Stimulated activated naive CD8-positive, alpha-beta T cell treated with anti-CD3 and anti-CD28 coated beads, Interleukin-15, Interleukin-2, amounts not matched to agents 100 ng/mL and 50 ng/mL, for 24 hours (primary cell): Measurements from ENCODE around the gene KRTAP10-12.
"Not testable (repeated sequence)": the region's sequence is repeated elsewhere in the genome, so short reads cannot be mapped to it uniquely, and the experiment has no call there.

Source experiments
- H3K27ac Mint-ChIP-seq: one replicate; pipeline ENCODE4 v1.8.0; 2021; ENCODE audit warnings: mild to moderate bottlenecking, mixed read lengths
- H3K27me3 Mint-ChIP-seq: one replicate; pipeline ENCODE4 v1.8.0; 2021; ENCODE audit warnings: mixed read lengths
- H3K36me3 Mint-ChIP-seq: one replicate; pipeline ENCODE4 v1.8.0; 2021; ENCODE audit warnings: low read depth, mixed read lengths
- H3K4me1 Mint-ChIP-seq: one replicate; pipeline ENCODE4 v1.8.0; 2021; ENCODE audit warnings: low read depth, mixed read lengths
- H3K4me3 Mint-ChIP-seq: one replicate; pipeline ENCODE4 v1.8.0; 2021; ENCODE audit warnings: mild to moderate bottlenecking, mixed read lengths
- H3K9me3 Mint-ChIP-seq: one replicate; pipeline ENCODE4 v1.8.0; 2021; ENCODE audit warnings: mixed read lengths

KRTAP10-12 gene

GRCh38 chr21:44697172-44697810 is at the start of gene KRTAP10-12:
Gene KRTAP10-12, plus strand, starts transcription at chr21:44697172. Its CDS starts 30 bp downstream, at chr21:44697202.
- not testable (repeated sequence) for H3K4me3 Mint-ChIP-seq, H3K36me3 Mint-ChIP-seq, H3K4me1 Mint-ChIP-seq, H3K27ac Mint-ChIP-seq, H3K9me3 Mint-ChIP-seq
- H3K27me3 Mint-ChIP-seq: peaks cover 52% of the 10 kb centered on the region

GRCh38 chr21:44647222-44647552 is 49.8 kb upstream of the KRTAP10-12 start:
- Mint-ChIP-seq H3K27ac (no peak overlapping the region), H3K27me3 (no peaks in the 10 kb centered on the region), H3K4me1 (no peaks in the 10 kb centered on the region), H3K36me3 (peaks cover 10% of the 10 kb centered on the region), H3K9me3 (peaks cover 28% of the 10 kb centered on the region), H3K4me3 (no peak overlapping the region)

GRCh38 chr21:44648557-44649311 is 48.2 kb upstream of the KRTAP10-12 start:
- H3K9me3 Mint-ChIP-seq: peaks cover 15% of the 10 kb centered on the region

GRCh38 chr21:44649521-44650100 is 47.4 kb upstream of the KRTAP10-12 start:
- H3K36me3 Mint-ChIP-seq: peaks cover 5% of the 10 kb centered on the region
- H3K4me3 Mint-ChIP-seq: no peak overlapping the region
- peaks cover 11% of the 10 kb centered on the region for H3K4me1 Mint-ChIP-seq
- no peaks in the 10 kb centered on the region for H3K27me3 Mint-ChIP-seq
- peaks cover 6% of the 10 kb centered on the region for H3K9me3 Mint-ChIP-seq
- no peak overlapping the region for H3K27ac Mint-ChIP-seq

More at GRCh38 chr21:44648557-44649311, 48.2 kb upstream of the KRTAP10-12 start:
- H3K36me3 Mint-ChIP-seq: peaks cover 10% of the 10 kb centered on the region
- peaks cover 2% of the 10 kb centered on the region for H3K4me1 Mint-ChIP-seq
- H3K27me3 Mint-ChIP-seq: no peaks in the 10 kb centered on the region
- H3K4me3 Mint-ChIP-seq: no peak overlapping the region
- no peak overlapping the region for H3K27ac Mint-ChIP-seq

- peaks cover 18% of the 10 kb centered on the region for H3K4me1 Mint-ChIP-seq
- no peaks in the 10 kb centered on the region for H3K9me3 Mint-ChIP-seq
- H3K27ac Mint-ChIP-seq: no peak overlapping the region
- H3K36me3 Mint-ChIP-seq: no peaks in the 10 kb centered on the region
- no peak overlapping the region for H3K4me3 Mint-ChIP-seq
- H3K27me3 Mint-ChIP-seq: no peaks in the 10 kb centered on the region
These were observed 46.6 kb upstream of the KRTAP10-12 start for GRCh38 chr21:44650265-44650972.

GRCh38 chr21:44650973-44651675 is 45.8 kb upstream of the KRTAP10-12 start:
- Mint-ChIP-seq H3K27me3 (no peaks in the 10 kb centered on the region), H3K36me3 (peaks cover 1% of the 10 kb centered on the region), H3K4me3 (no peak overlapping the region), H3K4me1 (peaks cover 24% of the 10 kb centered on the region), H3K27ac (no peak overlapping the region), H3K9me3 (peaks cover 3% of the 10 kb centered on the region)

- Mint-ChIP-seq H3K27ac (no peak overlapping the region), H3K4me3 (no peak overlapping the region), H3K9me3 (peaks cover 16% of the 10 kb centered on the region), H3K27me3 (no peaks in the 10 kb centered on the region), H3K36me3 (peaks cover 12% of the 10 kb centered on the region), H3K4me1 (peaks cover 44% of the 10 kb centered on the region)
These were observed 43.8 kb upstream of the KRTAP10-12 start for GRCh38 chr21:44653123-44653522.

GRCh38 chr21:44653656-44654575 is 43.1 kb upstream of the KRTAP10-12 start:
- Mint-ChIP-seq H3K27me3 (no peaks in the 10 kb centered on the region), H3K27ac (peak overlapping the region; percentile 31), H3K4me3 (peak overlapping the region; percentile 10), H3K36me3 (peaks cover 12% of the 10 kb centered on the region), H3K4me1 (peaks cover 52% of the 10 kb centered on the region), H3K9me3 (peaks cover 16% of the 10 kb centered on the region)

GRCh38 chr21:44654576-44655175 is 42.3 kb upstream of the KRTAP10-12 start, which contains the start of gene KRTAP12-4:
Gene KRTAP12-4, minus strand, starts transcription at chr21:44654659. Its CDS starts 45 bp downstream, at chr21:44654614.
- H3K4me1 Mint-ChIP-seq: peaks cover 59% of the 10 kb centered on the region
- peaks cover 12% of the 10 kb centered on the region for H3K36me3 Mint-ChIP-seq
- H3K27me3 Mint-ChIP-seq: no peaks in the 10 kb centered on the region
- peak within 1 kb of the TSS; percentile 31 for H3K27ac Mint-ChIP-seq
- peak within 1 kb of the TSS; percentile 10 for H3K4me3 Mint-ChIP-seq
- H3K9me3 Mint-ChIP-seq: peaks cover 16% of the 10 kb centered on the region

- no peak overlapping the region for H3K4me3 Mint-ChIP-seq
- peaks cover 62% of the 10 kb centered on the region for H3K4me1 Mint-ChIP-seq
- H3K27ac Mint-ChIP-seq: no peak overlapping the region
- H3K9me3 Mint-ChIP-seq: peaks cover 16% of the 10 kb centered on the region
- peaks cover 12% of the 10 kb centered on the region for H3K36me3 Mint-ChIP-seq
- no peaks in the 10 kb centered on the region for H3K27me3 Mint-ChIP-seq
These were observed 40.1 kb upstream of the KRTAP10-12 start for GRCh38 chr21:44656868-44657267.

- peak within 1 kb of the TSS; percentile 53 for H3K4me3 Mint-ChIP-seq
- peak within 1 kb of the TSS; percentile 54 for H3K27ac Mint-ChIP-seq
- H3K36me3 Mint-ChIP-seq: peaks cover 17% of the 10 kb centered on the region
- H3K27me3 Mint-ChIP-seq: no peaks in the 10 kb centered on the region
- peaks cover 22% of the 10 kb centered on the region for H3K9me3 Mint-ChIP-seq
- H3K4me1 Mint-ChIP-seq: peaks cover 62% of the 10 kb centered on the region
These were observed 39.1 kb upstream of the KRTAP10-12 start, which contains the start of gene KRTAP12-3 for GRCh38 chr21:44657635-44658540. Gene KRTAP12-3, plus strand, starts transcription at chr21:44657932. Its CDS starts 48 bp downstream, at chr21:44657980.

- Mint-ChIP-seq H3K27me3 (no peaks in the 10 kb centered on the region), H3K4me1 (peaks cover 62% of the 10 kb centered on the region), H3K4me3 (peak overlapping the region; percentile 53), H3K9me3 (peaks cover 22% of the 10 kb centered on the region), H3K36me3 (peaks cover 17% of the 10 kb centered on the region), H3K27ac (peak overlapping the region; percentile 54)
These were observed 38.4 kb upstream of the KRTAP10-12 start for GRCh38 chr21:44658541-44658910.
